Tibial nerve (tissue), 4 donors: ENCODE data around the gene VSTM2B. TPM values are rescaled to one million over a fixed set of nuclear protein-coding genes. Genes with fewer than 3 reads are reported as not detected.

ENCODE experiments used
- DNase-seq, 2 donors: peaks; one replicate each; pipeline ENCODE4 v3.0.0-alpha.2; 2019; ENCODE audit warnings: low spot score in 2 of 2
- H3K27ac ChIP-seq, 4 donors: fragments of 200-600 bp; sonication (generic) in 3 of 4; one replicate each; pipeline ENCODE4 v1.5.1; 2017 to 2019; ENCODE audit warnings: mild to moderate bottlenecking in 1 of 4
- H3K27me3 ChIP-seq, 2 donors: fragments of 200-600 bp; sonication (generic) in 1 of 2; one replicate each; pipeline versions ENCODE4 v1.5.1 to v1.6.0; 2017 to 2019
- H3K36me3 ChIP-seq, 3 donors: fragments of 200-600 bp; sonication (generic); one replicate each; pipeline ENCODE4 v1.5.1; 2018 to 2019
- H3K4me1 ChIP-seq, 4 donors: fragments of 200-600 bp; sonication (generic) in 3 of 4; one replicate each; pipeline ENCODE4 v1.5.1; 2017 to 2019
- H3K4me3 ChIP-seq, 4 donors: fragments of 200-600 bp; sonication (generic) in 3 of 4; one replicate each; pipeline ENCODE4 v1.5.1; 2017 to 2019; ENCODE audit warnings: mild to moderate bottlenecking in 1 of 4, moderate library complexity in 1 of 4
- H3K9me3 ChIP-seq, 4 donors: fragments of 200-600 bp; sonication (generic) in 3 of 4; one replicate each; pipeline ENCODE4 v1.5.1; 2017 to 2019
- EP300 ChIP-seq, 2 donors: sonication (generic); formaldehyde crosslinking; IDR thresholded peaks; one replicate each; pipeline ENCODE4 v1.6.1; 2017; ENCODE audit warnings: antibody characterized with exemption in 2 of 2, mild to moderate bottlenecking in 1 of 2
- POLR2A ChIP-seq, 2 donors: fragments of 450-650 bp; IDR thresholded peaks; one replicate each; pipeline ENCODE4 v1.6.1; 2017; ENCODE audit warnings: antibody characterized with exemption in 2 of 2, mild to moderate bottlenecking in 2 of 2, moderate library complexity in 2 of 2
- WGBS, 2 donors: methylation state at CpG; one replicate each; pipeline ENCODE4 v1.1.5; 2018; 5-methylcytosine and 5-hydroxymethylcytosine counted together
- total RNA-seq, 4 donors: library from RNA; depleted of rRNA; stranded (reverse); fragments of >200 nt; gene quantifications; one replicate each; pipeline ENCODE4 v1.1.0, GENCODE V29; 2016
- TF ChIP-seq, protein P1 (sequence below), 5 experiments: fragments of 200-600 bp in 3 of 5; fragments of 450-650 bp in 2 of 5; sonication (generic) in 3 of 5; IDR thresholded peaks; one replicate each; pipeline ENCODE4 v1.5.1; 2016 to 2019; ENCODE audit warnings: antibody characterized with exemption in 5 of 5, mild to moderate bottlenecking in 3 of 5, moderate library complexity in 2 of 5

Gene VSTM2B
- total RNA-seq, 4 donors from 2014 or later: not detected

DNA sequence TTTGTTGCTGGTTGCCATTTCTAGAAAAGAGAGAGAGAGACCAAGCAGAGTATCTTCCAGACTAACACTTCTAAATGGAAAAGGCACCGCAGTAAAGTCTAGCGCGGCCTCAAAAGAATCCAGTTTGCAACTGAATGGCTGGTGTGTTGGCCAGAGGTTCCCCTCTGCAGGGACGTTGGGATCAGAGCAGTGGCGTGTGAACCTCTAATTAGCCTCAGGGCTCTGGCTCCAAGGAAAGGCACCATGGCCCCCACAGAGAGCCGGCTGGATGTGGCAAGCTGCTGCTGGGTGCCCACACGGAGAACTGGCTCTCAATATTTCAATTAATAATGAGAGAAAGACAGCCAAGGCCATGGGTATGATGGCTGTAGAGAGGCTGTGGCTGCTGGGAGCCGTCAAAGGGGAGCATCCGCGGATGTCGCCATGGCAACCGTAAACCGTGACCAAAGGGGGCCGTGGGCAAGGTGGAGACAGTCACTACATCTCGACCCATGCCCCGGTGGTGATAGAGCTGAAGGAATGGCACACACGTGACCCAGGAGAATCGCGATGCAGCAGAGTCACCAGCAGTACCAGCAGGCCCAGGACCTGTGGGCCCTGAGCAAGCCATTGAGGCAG, 9.5 kb downstream of the VSTM2B start:
- peaks cover 0 to 9% (median 0%) of the 10 kb centered on the region in 4 donors for H3K9me3 ChIP-seq
- DNase-seq: no peak
- peaks cover 0 to 36% of the 10 kb centered on the region in 2 donors for H3K27me3 ChIP-seq
- H3K4me3 ChIP-seq: no peak overlapping the region
- H3K27ac ChIP-seq: no peak overlapping the region
- H3K4me1 ChIP-seq: peaks cover 0 to 4% (median 0%) of the 10 kb centered on the region in 4 donors
- WGBS, 2 donors: 44 to 45% methylated on average over 19 of the region's 19 CpGs
- H3K36me3 ChIP-seq: no peaks in the 10 kb centered on the region
- TF ChIP-seq EP300 (IDR thresholded peaks at IDR 0.05) (no peak), POLR2A (IDR thresholded peaks at IDR 0.05) (no peak)
- TF ChIP-seq, protein P1, sequence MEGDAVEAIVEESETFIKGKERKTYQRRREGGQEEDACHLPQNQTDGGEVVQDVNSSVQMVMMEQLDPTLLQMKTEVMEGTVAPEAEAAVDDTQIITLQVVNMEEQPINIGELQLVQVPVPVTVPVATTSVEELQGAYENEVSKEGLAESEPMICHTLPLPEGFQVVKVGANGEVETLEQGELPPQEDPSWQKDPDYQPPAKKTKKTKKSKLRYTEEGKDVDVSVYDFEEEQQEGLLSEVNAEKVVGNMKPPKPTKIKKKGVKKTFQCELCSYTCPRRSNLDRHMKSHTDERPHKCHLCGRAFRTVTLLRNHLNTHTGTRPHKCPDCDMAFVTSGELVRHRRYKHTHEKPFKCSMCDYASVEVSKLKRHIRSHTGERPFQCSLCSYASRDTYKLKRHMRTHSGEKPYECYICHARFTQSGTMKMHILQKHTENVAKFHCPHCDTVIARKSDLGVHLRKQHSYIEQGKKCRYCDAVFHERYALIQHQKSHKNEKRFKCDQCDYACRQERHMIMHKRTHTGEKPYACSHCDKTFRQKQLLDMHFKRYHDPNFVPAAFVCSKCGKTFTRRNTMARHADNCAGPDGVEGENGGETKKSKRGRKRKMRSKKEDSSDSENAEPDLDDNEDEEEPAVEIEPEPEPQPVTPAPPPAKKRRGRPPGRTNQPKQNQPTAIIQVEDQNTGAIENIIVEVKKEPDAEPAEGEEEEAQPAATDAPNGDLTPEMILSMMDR (IDR thresholded peaks at IDR 0.05): no peak

GRCh38 chr19:29535984-29536508, 10.3 kb downstream of the VSTM2B start:
- Histone ChIP-seq H3K4me1 (no peaks in the 10 kb centered on the region), H3K36me3 (no peaks in the 10 kb centered on the region), H3K9me3 (peaks cover 0 to 5% (median 0%) of the 10 kb centered on the region in 4 donors), H3K4me3 (no peak overlapping the region), H3K27me3 (peaks cover 0 to 29% of the 10 kb centered on the region in 2 donors), H3K27ac (no peak overlapping the region)
- WGBS, 2 donors: 83 to 86% methylated on average over 4 of the region's 4 CpGs
- no peak for DNase-seq
- TF ChIP-seq POLR2A (IDR thresholded peaks at IDR 0.05) (no peak), EP300 (IDR thresholded peaks at IDR 0.05) (no peak)
- TF ChIP-seq, protein P1 (IDR thresholded peaks at IDR 0.05): no peak

GRCh38 chr19:29537181-29537580, 11.4 kb downstream of the VSTM2B start:
- Histone ChIP-seq H3K9me3 (no peaks in the 10 kb centered on the region), H3K27ac (no peak overlapping the region), H3K4me3 (no peak overlapping the region), H3K36me3 (no peaks in the 10 kb centered on the region), H3K27me3 (peaks cover 0 to 18% of the 10 kb centered on the region in 2 donors), H3K4me1 (no peaks in the 10 kb centered on the region)
- peak in 1 of 2 donors; percentile 6 for DNase-seq
- TF ChIP-seq, protein P1 (IDR thresholded peaks at IDR 0.05): no peak
- no peak for TF ChIP-seq POLR2A (IDR thresholded peaks at IDR 0.05)
- TF ChIP-seq EP300 (IDR thresholded peaks at IDR 0.05): no peak
- WGBS, 2 donors: 50 to 51% methylated on average over 7 of the region's 7 CpGs

GRCh38 chr19:29537601-29538000, 11.8 kb downstream of the VSTM2B start:
- Histone ChIP-seq H3K4me3 (no peak overlapping the region), H3K27me3 (peaks cover 0 to 15% of the 10 kb centered on the region in 2 donors), H3K9me3 (no peaks in the 10 kb centered on the region), H3K4me1 (no peaks in the 10 kb centered on the region), H3K27ac (no peak overlapping the region), H3K36me3 (no peaks in the 10 kb centered on the region)
- WGBS, 2 donors: 83% methylated on average over 11 of the region's 11 CpGs
- TF ChIP-seq EP300 (IDR thresholded peaks at IDR 0.05): no peak
- TF ChIP-seq, protein P1 (IDR thresholded peaks at IDR 0.05): no peak
- TF ChIP-seq POLR2A (IDR thresholded peaks at IDR 0.05): no peak
- DNase-seq: peak in 1 of 2 donors; percentile 1

- DNase-seq: peak in 1 of 2 donors; percentile 4
- Histone ChIP-seq H3K4me3 (no peak overlapping the region), H3K27ac (no peak overlapping the region), H3K9me3 (no peaks in the 10 kb centered on the region), H3K36me3 (no peaks in the 10 kb centered on the region), H3K4me1 (no peaks in the 10 kb centered on the region), H3K27me3 (peaks cover 0 to 10% of the 10 kb centered on the region in 2 donors)
- TF ChIP-seq, protein P1 (IDR thresholded peaks at IDR 0.05): no peak
- TF ChIP-seq POLR2A (IDR thresholded peaks at IDR 0.05): no peak
- TF ChIP-seq EP300 (IDR thresholded peaks at IDR 0.05): no peak
- WGBS, 2 donors: 92% methylated on average over 12 of the region's 12 CpGs
These were observed 12.4 kb downstream of the VSTM2B start for GRCh38 chr19:29538146-29538545.
